NCI-H524 treated with DMSO at 0.1 percent for 48 hours (cell line): ENCODE results near the gene ZNF236.
"Not testable (repeated sequence)": the region's sequence is repeated elsewhere in the genome, so short reads cannot be mapped to it uniquely, and the experiment has no call there.

Experiments used
- DNase-seq: peaks from one replicate; lab custom pipeline; 2025; lab: John Stamatoyannopoulos, UW

The ZNF236 gene

DNA sequence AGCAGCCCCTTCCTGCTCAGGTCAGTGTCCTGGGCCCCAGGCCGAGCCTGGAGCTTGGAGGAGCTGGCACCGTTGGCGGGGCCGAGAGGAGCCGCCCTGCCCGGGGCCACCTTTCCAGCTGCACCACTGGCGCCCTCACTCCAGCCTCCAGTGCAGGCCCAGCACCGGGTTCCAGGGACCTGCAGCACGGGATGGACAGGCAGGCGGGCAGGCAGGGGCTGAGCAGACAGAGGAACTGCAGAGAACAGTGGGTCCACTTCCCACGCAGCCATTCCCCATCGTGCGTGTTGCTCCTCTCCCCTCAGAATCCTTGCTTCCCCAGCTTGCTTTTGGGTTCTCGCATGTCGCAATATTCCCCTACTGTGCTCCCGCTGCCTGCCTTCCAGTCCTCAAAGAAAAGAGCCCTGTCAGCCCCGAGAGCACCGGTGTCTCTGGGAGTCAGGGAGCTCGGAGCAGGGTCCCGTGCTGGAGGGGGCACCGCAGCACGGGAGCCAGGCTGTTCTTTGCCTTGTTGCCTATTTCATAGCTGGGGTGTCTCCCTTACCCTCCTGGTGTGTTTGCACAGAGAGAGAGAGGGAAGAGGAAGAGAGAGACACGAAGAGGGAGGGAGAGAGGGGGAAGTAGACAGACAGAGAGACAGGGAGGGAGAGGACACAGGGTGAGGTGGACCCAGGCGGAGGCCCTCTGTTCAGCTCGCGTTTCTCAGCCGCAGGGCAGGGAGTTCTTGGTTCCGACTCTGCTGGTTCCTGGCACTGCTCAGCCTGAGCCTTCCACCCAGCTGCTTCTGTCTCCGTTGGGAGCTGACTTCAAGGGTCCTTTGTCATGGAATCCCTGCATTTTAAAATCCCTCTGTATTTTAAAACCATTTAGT lies 184.2 kb downstream of the ZNF236 start:
- DNase-seq: no peak

- no peak for DNase-seq
Observed at GRCh38 chr18:77007251-77007650, 184.9 kb downstream of the ZNF236 start.

GRCh38 chr18:77008006-77008405 lies 185.6 kb downstream of the ZNF236 start:
- DNase-seq: no peak

DNA sequence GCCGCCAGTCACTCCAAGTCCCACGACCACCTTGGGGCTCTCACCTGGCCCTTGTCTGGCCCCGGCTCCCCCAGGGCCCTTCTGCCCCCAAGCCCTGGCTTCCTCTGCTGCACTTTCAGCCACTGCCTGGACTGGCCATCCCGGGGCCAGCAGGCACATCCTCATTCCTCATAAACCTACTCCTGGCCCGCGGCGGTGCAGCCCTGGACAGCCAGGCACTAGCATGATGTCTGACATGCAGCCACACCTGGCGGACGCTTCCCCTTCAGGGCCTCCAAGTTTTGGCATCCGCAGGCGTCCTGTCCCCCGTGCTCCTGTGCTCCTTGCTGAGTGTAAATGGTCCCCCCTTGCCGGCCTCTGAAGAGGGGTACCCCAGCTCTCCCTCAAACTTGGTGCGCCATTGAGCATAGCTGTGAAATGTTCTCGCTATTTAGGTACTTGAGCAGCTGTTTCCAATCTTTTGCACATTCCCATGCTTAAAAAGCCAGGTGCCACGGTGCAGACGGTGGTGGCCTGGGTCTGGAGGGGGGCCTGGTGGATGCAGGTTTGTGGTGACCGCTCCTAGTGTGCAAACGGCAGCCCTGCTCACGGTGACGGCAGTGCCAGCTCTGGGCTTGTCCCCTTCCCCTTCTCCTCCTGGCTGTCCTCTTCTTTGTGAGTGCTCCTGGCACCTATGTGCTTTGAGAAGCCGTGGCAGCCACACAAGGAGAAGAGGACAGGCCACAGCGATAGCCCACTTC lies 186.4 kb downstream of the ZNF236 start:
- no peak for DNase-seq

- no peak for DNase-seq
Observed at GRCh38 chr18:77009675-77010074, 187.3 kb downstream of the ZNF236 start.

- no peak for DNase-seq
Observed at GRCh38 chr18:77012120-77012519, 189.8 kb downstream of the ZNF236 start.

GRCh38 chr18:77012806-77013541 lies 190.6 kb downstream of the ZNF236 start:
- DNase-seq: no peak

- no peak for DNase-seq
Observed at GRCh38 chr18:77013811-77014521, 191.6 kb downstream of the ZNF236 start.

- no peak for DNase-seq
Observed at GRCh38 chr18:77014538-77014937, 192.2 kb downstream of the ZNF236 start.

GRCh38 chr18:77015169-77015568 lies 192.8 kb downstream of the ZNF236 start:
- no peak for DNase-seq

DNA sequence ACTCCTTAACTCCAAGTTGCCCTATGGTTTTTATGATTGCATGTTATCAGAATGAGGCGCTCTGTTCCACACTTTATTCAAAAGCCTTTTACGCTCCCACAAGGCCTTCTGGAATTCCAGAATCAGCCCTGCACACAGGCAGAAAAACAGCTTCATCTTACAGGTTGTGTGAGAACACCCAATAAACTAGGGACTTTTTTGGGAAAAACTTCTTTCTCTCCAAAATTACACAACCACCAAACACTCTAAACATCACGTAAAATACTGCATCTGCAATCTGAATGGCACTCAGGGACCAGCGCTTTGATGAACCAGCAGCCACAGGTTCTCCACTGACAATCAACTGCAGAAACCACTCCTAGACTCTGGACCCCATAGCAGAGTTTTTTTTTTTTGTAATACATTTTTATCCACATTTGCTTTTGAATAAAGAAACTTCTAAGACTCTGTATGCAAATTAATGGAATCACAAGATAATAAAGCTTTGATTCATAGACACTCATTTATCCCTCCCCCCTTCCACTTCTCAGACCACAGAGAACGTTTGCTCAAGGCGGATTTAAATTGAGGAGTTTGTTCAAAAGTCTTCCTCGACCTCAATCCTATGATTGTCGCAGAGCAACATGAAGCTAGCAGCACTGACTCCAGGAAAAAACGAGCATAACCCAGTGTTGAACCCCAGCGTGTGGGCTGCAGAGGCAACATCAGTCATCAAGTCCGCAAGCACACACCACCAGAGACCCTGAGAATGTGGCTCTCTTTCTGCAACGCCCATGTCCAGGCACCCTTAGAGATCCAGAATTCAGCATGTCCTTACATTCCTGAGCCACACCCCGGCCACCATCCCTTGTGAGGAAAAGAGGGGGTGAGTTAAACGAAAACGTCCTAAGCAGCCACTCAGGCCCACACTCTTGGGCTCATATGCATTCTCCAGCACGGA lies 193.7 kb downstream of the ZNF236 start:
- DNase-seq: no peak

- no peak for DNase-seq
Observed at GRCh38 chr18:77016936-77017335, 194.6 kb downstream of the ZNF236 start.

GRCh38 chr18:77017355-77017754 lies 195.0 kb downstream of the ZNF236 start:
- DNase-seq: no peak

DNA sequence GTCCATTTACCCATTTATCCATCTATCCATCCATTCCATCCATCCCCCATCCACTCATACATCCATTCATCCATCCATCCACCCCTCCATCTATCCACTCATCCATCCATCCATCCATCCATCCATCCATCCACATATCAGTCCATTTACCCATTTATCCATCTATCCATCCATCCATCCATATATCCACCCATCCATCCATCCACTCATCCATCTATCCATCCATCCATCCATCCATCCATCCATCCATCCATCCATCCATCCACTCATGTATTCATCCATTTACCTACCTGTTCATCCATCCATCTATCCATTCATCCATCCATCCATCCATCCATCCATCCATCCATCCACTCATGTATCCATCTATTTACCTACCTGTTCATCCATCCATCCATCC lies 196.3 kb downstream of the ZNF236 start:
- not testable (repeated sequence) for DNase-seq

- DNase-seq: no peak
Observed at GRCh38 chr18:77019641-77020040, 197.3 kb downstream of the ZNF236 start.
